Muscle of back (tissue), 11 donors: Measurements from ENCODE around the gene PLBD2. TPM values are rescaled to one million over a fixed set of nuclear protein-coding genes. Genes with fewer than 3 reads are reported as not detected.

Experiments
- DNase-seq, 3 donors: peaks; one replicate each; pipeline versions ENCODE4 v3.0.0 to v3.0.0-alpha.2; 2013
- polyA plus RNA-seq, 10 donors: library from polyadenylated mRNA; unstranded; fragments of 120-200 nt; gene quantifications; one replicate each; pipeline ENCODE4 v1.2.1, GENCODE V29; 2013; ENCODE audit not compliant: insufficient read length in 10 of 10

PLBD2 gene
- polyA plus RNA-seq, 10 donors: 12.7 to 17.2 (median 13.6) TPM

GRCh38 chr12:113369391-113369985, 11.1 kb downstream of the PLBD2 start:
- no peak for DNase-seq

DNA sequence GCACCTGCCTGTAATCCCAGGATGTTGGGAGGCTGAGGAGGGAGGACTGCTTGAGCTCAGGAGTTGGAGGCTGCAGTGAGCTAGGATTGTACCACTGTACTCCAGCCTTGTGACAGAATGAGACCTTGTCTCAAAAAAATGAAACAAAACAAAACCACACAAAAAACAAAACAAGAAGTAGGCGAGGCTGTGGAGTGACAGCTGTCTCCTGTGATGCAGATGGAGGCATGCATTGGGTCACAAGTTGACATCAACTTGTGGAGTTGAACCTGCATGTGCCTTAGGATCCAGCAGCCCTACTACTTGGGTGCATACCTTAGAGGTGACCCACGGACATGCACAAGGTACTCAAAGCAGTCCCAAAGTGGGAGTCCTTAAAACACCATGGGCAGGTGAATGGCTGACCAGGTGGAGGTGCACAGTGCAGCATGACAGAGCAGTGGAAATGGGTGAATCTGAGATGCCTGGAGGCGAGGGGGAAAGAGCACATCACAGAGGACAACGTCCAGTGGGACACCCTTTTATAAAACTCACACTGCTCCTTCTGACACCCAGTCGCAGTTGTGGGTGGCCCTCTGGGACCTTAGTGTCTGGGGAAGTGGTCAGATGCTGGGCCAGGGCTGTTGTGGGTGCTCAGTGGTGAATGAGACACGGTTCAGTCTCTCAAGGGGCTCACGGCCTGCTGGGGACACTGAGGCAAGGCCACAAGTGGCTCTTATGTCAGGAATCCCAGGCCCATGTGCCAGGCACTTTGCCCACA, 12.7 kb downstream of the PLBD2 start:
- no peak for DNase-seq

GRCh38 chr12:113371808-113372207, 13.4 kb downstream of the PLBD2 start:
- no peak for DNase-seq

- DNase-seq: no peak
Measured at GRCh38 chr12:113372371-113372770, 14.0 kb downstream of the PLBD2 start.

- DNase-seq: no peak
Measured at GRCh38 chr12:113373440-113373839, 15.1 kb downstream of the PLBD2 start.

DNA sequence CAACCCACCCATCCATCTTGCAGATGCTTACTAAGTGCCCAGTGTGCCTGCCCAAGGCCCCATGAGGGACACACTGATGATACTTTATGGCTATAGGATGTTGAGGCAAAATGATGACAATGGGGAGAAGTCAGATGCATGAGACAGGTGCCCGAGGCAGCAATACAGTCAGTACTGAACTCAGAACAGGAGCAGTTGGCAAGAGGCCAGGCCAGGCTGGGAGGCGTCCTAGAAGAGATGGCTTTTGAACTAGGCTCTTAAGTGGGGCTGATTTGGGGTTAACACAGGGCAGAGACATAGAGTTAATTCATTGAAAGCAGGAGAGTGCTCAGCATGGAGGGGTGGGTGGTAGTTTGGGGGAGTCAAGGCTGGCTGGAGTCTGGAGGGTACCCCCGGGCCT, 15.6 kb downstream of the PLBD2 start:
- DNase-seq: no peak

- DNase-seq: no peak
Measured at GRCh38 chr12:113374823-113375428, 16.5 kb downstream of the PLBD2 start.

- DNase-seq: no peak
Measured at GRCh38 chr12:113378291-113378690, 19.9 kb downstream of the PLBD2 start.

- no peak for DNase-seq
Measured at GRCh38 chr12:113381220-113381619, 22.8 kb downstream of the PLBD2 start.

- no peak for DNase-seq
Measured at GRCh38 chr12:113382206-113382605, 23.8 kb downstream of the PLBD2 start.

DNA sequence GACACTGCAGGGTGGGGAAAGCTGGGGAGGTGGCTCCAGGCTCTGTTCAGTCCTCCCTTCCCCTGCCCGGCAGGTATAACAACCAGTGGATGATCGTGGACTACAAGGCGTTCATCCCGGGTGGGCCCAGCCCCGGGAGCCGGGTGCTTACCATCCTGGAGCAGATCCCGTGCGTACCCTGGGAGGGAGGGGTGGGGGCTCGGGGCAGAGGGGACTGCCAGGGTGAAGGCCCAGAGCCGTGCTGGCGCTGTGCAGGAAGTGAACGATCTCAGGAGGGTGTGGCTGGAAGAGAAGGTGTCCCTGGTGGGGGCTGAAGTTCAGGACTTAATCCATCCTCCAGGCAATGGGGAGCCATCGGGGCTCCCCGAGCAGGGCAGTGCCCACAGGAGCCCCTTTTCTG, 26.4 kb downstream of the PLBD2 start:
- DNase-seq: no peak

DNA sequence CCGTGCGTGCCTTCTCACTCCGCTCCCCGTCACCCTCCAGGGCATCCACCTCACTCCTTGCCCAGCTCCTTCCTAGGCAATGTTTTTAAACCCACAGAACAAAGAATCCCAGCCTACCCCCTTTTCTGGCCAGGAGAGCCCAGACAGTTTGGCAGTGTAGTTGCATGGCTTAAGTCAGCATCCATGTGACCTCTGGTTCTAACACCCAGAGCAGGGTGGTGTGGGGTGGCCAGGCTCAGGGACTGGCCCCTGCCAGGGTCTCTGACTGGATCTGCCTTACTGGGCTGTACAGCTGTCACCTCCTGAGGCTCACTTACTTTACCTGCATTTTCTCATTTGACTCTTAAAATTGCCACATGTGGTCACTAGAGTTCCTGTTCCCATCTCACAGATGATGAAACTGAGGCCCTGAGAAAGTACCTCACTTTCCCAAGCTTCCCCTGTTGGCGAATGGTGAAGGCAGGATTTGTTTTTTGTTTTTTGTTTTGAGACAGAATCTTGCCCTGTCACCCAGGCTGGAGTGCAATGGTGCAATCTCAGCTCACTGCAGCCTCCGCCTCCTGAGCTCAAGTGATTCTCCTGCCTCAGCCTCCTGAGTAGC, 27.0 kb downstream of the PLBD2 start:
- DNase-seq: no peak

DNA sequence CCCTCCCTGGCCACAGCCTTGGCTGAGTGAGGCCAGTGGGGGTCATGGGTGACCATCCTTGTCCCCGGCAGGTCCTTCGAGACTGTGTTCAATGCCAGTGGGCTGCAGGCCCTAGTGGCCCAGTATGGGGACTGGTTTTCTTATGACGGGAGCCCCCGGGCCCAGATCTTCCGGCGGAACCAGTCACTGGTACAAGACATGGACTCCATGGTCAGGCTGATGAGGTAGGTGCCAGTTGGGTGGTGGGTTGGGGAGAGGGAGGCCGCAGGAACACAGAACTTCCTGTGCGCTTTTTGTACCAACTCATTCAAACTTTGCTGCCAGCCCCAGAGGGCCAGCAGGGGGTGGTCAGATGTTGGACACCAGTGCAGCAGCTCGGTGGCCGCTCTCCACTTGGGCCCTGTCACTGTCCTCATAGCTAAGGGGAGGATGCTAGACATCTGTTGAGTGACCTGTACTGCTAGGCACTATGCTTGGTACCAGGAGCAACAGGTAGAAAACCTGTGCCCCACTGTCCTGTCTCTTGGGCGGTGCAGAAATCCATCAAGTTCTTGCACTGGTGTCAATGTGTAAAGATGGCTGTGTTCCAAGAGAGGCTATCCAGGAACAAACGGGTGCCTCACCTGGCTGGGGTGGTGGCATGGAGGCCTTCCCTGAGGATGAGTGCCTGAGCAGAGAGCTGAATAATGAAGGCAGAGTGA, 28.6 kb downstream of the PLBD2 start:
- no peak for DNase-seq

- DNase-seq: no peak
Measured at GRCh38 chr12:113387631-113388030, 29.2 kb downstream of the PLBD2 start.

- DNase-seq: no peak
Measured at GRCh38 chr12:113388351-113388750, 30.0 kb downstream of the PLBD2 start.

GRCh38 chr12:113390064-113391043, 32.0 kb downstream of the PLBD2 start:
- DNase-seq: no peak

GRCh38 chr12:113391145-113391544, 32.8 kb downstream of the PLBD2 start:
- DNase-seq: no peak

DNA sequence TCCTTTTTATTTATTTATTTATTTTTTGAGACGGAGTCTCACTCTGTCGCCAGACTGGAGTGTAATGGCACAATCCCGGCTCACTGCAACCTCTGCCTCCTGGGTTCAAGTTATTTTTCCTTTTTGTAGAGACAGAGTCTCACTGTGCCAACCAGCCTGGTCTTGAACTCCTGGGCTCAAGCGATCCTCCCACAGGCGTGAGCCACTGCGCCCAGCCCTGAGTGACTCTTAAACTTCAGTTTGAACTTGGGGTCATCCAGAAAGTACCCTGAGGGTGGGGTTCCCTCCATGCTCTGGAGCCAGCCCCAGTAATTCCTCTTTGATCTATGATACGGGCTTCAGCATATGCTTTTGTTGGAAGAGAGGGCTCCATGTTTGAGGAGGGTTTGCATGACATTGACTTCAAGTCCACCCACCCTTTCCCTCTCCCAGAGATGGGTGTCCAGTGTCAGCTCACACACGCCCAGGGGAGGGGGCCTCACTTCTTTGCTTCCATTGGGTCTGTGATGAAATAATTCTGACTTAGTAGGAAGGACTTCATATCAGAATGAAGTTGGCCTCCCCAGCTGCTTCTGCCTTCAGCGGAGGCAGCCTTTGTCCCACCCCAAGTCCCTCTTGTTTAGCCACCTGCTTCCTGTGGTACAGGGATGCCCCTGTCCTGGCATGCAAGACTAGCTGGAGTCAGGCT, 33.4 kb downstream of the PLBD2 start:
- no peak for DNase-seq

- DNase-seq: no peak
Measured at GRCh38 chr12:113392520-113392919, 34.1 kb downstream of the PLBD2 start.

DNA sequence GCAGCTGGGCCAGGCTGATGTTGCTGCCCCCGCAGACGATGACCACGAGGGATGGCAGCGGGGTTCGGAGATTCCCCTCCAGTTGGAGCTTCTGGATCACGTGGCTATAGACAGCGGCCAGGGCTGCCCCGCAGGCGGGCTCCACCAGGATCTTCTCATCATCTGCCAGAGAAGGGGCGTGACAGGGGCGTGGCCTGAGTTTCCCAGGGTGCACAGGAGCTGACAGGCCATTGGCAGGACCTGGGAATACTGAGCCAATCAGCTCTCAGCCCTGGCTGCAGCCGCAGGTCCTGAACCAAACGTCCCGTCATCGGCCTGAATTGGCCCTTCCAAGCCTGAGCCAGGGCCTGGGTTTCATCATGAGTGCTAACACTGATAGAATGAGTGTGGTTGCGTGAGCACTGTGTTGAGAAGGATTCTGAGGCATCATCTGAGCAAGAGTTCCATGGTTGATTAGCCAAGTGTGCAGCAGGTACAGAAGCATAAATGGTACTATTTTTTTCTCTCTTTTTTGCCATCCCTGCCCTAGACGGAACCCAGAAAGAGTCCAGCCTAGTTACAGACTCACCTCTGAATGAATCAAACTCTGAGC, 34.7 kb downstream of the PLBD2 start:
- DNase-seq: no peak
